CD4-positive, alpha-beta T cell treated with Interleukin-17A for 4 hours (primary cell): ENCODE measurements around the gene LAMA3.

ENCODE experiments used
- DNase-seq: peaks from one replicate; pipeline ENCODE4 v3.0.0-alpha.2; 2020; ENCODE audit warnings: mixed read lengths

The LAMA3 gene

DNA sequence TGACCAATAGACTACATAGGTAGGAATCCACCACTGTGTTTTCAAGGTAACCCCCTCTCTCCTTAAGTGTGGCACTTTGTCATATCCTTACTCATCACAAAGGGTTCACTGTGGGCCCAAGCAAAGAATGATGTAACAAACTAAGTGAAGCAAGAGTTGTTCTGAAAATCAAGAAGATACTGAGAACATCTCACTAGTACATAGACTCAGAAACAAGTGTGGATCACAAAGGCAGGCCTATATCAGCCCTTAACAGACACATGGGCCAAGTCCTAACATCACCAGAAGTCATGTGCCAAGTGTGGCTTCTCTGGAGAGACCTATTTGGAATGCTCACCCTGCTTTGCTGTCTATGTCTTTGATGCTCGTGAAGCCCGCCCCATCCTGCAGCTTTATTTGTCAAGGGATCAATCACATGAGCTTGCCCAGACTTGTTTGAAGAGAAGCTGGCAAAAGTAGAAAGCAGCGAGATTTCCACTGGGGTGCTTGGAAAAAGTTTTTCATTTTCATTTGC is 194.1 kb downstream of the LAMA3 start:
- no peak for DNase-seq

DNA sequence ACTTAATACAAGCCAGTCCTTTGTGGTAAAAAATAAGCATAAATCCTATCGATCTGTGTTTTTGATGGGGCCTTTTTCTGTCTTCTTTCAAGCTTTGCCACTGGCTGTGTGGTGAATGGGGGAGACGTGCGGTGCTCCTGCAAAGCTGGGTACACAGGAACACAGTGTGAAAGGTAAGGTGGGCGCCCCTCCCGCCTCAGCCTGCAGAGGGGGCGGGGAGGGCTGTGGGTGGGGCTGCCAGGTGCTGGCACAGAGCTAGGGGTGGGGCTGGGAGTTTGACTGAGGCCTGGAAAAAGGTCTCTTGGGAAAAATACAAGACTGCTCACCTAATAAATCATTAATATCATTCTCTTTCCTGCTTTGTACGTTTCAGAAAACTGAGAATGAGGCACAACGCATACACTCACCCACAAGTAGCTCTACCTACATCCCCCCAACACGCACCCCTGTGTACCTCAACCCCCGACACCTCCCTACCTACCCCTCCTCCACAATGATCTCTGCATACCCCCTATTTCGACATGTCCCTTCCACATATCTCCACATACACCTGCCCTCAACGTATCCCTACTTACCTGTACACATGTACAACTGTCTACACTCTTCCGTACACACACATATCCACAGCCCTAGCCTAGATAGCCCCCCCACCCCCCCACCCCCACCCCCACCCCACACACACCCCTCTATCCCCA is 195.6 kb downstream of the LAMA3 start:
- DNase-seq, result peak; percentile 30

DNA sequence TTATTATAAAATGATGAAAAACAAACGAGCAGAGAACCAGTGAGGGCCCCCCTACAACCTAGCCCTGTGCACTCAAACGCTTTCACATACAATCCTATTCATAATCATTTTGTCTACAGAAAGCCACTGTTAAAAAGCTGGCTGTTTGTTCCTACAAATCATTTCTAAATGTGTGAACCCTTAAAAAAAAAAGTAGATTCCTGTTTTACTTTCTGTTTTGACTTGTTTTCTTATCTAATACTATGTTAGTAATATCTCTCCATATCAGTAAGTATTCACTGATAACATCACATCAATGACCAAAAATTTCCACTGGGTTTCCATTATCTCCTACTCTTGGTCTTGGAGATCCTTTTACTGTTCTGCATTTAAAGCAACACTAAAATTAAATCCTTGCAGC is 196.5 kb downstream of the LAMA3 start:
- no peak for DNase-seq

DNA sequence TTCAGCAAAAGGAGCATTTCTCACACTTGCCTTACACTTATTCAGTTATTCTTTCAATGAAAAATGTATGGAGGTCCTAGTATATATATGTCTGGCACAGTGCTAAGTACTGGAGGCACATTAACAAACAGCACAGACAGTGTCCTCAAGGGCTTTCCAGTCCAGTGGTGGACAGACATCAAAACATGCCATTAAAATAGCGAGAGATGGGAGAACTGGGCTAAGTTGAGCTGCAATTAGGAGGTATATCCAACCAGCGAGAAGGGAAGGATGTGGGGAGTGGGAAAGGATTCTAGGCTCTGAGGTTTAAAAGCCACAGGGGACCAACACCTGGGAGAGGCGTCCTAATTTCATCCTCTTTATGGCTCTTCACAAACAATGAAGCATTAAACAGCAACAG is 197.8 kb downstream of the LAMA3 start:
- DNase-seq, result no peak

DNA sequence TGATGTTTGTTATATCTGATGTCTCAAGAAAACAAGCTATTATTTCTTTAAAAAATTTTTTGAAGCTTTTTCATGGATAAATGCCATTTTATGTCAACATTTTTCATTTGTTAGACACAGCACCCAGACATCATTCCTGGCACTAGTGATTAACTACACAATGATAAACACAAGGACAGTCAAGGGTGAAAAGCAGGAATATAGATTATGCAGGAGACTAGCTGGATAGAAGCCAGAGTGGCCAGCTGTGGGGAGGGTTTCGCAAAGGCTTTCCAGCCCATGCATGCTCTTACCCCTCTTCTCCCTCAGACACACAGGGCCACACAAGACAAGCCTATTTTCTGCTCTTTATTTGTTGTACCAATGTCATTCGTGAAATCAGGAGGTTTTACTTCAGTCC is 198.2 kb downstream of the LAMA3 start:
- DNase-seq, result no peak

DNA sequence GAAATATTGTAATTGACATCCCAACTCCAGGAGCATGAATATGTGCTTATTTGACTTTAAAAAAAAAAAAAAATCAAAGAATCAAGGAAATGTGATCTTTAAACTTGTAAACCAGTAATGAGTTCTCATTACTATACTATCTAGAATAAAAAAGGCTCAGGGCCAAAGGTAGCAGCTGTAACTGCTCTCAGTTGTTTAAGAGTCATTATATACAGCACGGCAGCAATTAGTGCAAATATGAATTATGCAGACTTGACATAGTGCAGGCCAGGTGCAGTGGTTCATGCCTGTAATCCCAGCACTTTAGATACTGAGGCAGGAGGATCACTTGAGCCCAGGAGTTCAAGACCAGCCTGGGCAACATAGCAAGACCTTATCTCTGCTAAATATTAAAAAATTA is 199.6 kb downstream of the LAMA3 start:
- no peak for DNase-seq

DNA sequence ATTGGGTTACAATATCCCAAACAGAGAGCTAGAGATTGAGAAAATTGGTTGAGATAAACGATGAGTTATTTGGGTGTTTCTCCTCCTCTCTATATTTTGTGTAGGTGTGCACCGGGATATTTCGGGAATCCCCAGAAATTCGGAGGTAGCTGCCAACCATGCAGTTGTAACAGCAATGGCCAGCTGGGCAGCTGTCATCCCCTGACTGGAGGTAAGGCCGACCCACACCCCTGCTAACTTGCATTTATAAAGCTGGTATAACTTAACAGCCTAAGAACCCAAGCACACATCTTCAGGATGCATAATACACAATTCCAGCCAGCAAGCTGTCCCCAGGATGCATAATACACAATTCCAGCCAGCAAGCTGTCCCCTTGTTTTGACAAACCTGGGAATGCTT is 200.7 kb downstream of the LAMA3 start:
- no peak for DNase-seq

GRCh38 chr18:23890589-23890988 is 201.3 kb downstream of the LAMA3 start:
- DNase-seq, result no peak

DNA sequence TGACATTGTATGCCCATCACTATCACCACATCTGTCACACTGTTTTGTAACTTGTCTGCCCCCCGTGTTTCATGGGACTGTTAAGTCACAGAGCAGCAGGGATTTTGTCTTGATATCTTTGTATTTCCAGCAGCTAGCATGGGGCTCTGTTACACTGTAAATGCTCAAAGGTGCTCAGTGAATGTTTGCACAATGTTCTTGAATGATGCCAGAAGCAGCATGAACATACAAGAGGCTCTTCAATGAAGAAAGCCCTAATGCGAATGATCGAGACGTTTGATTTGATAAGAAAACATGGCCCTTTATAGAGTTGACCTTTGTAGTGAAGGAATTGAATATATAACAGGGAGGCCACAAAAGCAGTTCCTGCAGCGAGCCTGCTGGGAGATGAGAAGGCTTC is 204.4 kb downstream of the LAMA3 start:
- DNase-seq, result no peak

GRCh38 chr18:23894661-23895175 is 205.5 kb downstream of the LAMA3 start:
- DNase-seq, result no peak

- DNase-seq, result no peak
These were observed 208.0 kb downstream of the LAMA3 start for GRCh38 chr18:23897291-23897690.

- DNase-seq, result no peak
These were observed 208.5 kb downstream of the LAMA3 start for GRCh38 chr18:23897733-23898132.

- DNase-seq, result no peak
These were observed 211.7 kb downstream of the LAMA3 start for GRCh38 chr18:23900994-23901393.

DNA sequence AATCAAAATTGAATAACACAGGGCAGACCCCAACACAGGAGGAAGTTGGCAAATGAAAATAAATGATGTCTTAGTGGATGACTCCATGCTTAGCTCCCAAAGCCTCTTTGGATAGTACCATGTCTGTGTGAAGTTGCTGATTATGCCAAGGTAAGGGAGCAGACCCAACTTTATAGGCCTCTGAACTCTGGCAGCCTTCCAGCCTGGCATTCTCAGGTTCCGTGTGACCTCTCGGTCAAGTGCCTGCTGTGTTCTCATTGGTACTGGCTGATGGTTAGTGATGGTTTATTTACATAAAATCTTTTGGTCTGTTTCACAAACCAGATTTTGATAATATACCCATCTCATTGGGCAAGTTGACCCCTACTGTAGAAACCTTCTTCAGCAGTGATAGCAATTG is 213.1 kb downstream of the LAMA3 start:
- no peak for DNase-seq

- no peak for DNase-seq
These were observed 214.7 kb downstream of the LAMA3 start for GRCh38 chr18:23903971-23904370.

DNA sequence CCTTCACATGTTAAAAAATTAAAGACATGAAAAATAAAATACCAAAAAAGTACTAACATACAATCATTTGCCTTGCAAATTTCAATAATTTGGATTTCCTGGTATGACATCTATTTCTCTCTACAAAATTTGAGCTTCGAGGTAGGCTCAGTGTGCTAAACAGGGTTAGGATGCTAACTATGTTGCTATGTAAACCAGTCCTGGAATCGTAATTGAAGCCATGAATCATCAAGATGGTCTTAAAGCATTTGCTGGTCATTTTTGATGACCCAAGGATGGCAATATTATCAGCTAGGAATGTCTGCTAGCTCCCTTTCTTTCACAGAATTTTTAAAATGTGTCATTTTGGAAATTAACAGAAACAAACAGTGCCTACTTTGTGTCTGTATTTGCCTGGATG is 217.4 kb downstream of the LAMA3 start:
- no peak for DNase-seq

- no peak for DNase-seq
These were observed 219.6 kb downstream of the LAMA3 start for GRCh38 chr18:23908827-23909226.

GRCh38 chr18:23910032-23910431 is 220.8 kb downstream of the LAMA3 start:
- DNase-seq, result no peak

DNA sequence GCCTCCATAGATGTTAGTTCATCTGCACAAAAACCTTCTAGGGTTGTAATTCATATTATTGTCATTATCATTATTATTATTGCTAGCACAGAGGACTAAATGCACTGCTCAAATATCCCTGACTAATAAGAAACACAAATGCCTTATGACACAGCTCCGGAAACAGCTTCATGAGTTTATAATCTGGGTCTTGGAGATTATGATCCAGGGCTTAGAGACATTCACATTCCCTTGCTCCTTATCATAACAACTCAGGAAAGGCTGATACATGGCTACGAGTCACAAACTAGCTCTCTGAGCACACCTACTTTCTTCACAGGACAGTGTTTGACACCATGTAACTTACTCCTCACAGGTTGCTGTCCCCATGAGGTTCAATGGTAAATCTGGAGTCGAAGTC is 223.1 kb downstream of the LAMA3 start:
- DNase-seq, result no peak

GRCh38 chr18:23916338-23916737 is 227.1 kb downstream of the LAMA3 start:
- DNase-seq, result no peak

GRCh38 chr18:23918395-23919032 is 229.3 kb downstream of the LAMA3 start:
- peak; percentile 90 for DNase-seq

- DNase-seq, result peak; percentile 21
These were observed 230.8 kb downstream of the LAMA3 start for GRCh38 chr18:23920054-23920453.

- no peak for DNase-seq
These were observed 232.5 kb downstream of the LAMA3 start for GRCh38 chr18:23921716-23922285.

DNA sequence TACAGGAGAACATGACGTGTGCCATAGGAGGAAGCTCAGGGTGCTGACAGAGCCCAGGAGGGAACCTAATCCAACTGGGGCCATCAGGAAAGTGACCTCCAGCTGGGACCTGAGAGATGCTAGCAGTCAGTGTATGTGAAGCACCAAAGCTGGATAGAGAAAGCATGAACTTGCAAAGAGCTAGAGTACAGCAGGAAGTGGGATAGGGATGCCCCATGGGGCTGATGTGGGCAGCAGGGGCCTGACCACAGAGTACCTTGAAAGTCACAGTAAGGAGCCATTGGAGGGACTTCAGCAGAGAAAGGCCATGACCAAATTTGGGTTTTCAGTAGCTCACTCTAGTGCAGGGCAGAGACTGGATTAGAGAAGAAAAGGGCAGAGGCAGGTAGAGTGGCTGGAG is 233.7 kb downstream of the LAMA3 start:
- DNase-seq, result no peak
